Keratinocyte (primary cell): ENCODE results near the gene EVI5. TPM values are rescaled to one million over a fixed set of nuclear protein-coding genes. Genes with fewer than 3 reads are reported as not detected.

Experiments
- DNase-seq: peaks from one replicate; pipeline ENCODE4 v3.0.0-alpha.2; 2011; ENCODE audit warnings: low read depth, missing footprints, low spot score
- FAIRE-seq: peaks from 2 replicates; lab custom pipeline; 2011; peaks lifted over from hg19 to GRCh38; lab: Jason Lieb, UNC
- H2AFZ ChIP-seq: 2 replicates; pipeline ENCODE4 v1.6.0; 2012; ENCODE audit warnings: low read length, control low read depth, inconsistent platforms; ENCODE audit not compliant: control insufficient read depth
- H3K27ac ChIP-seq: 2 replicates; pipeline ENCODE4 v1.5.1; 2011; ENCODE audit warnings: low read length; ENCODE audit not compliant: control insufficient read depth, insufficient read depth
- H3K27me3 ChIP-seq: 3 replicates; pipeline ENCODE4 v1.6.0; 2011; ENCODE audit warnings: low read length; ENCODE audit not compliant: control insufficient read depth, insufficient read depth; ENCODE audit errors: extremely low read depth
- H3K36me3 ChIP-seq, 2 experiments: 2 replicates in 1 of 2; 3 replicates in 1 of 2; pipeline ENCODE4 v1.5.1; 2011; ENCODE audit warnings: low read length in 2 of 2, mild to moderate bottlenecking in 1 of 2; ENCODE audit not compliant: control insufficient read depth in 2 of 2, insufficient read depth in 2 of 2; ENCODE audit errors: extremely low read depth in 1 of 2
- H3K4me1 ChIP-seq: 3 replicates; pipeline ENCODE4 v1.5.1; 2011; ENCODE audit warnings: low read length; ENCODE audit not compliant: control insufficient read depth, insufficient read depth; ENCODE audit errors: extremely low read depth
- H3K4me2 ChIP-seq: 3 replicates; pipeline ENCODE4 v1.6.0; 2011; ENCODE audit warnings: low read depth, low read length; ENCODE audit not compliant: control insufficient read depth, insufficient read depth; ENCODE audit errors: extremely low read depth
- H3K4me3 ChIP-seq, 3 experiments: fragments of 200-600 bp in 1 of 3; sonication (generic) in 1 of 3; 2 replicates in 2 of 3; 3 replicates in 1 of 3; pipeline ENCODE4 v1.5.1; 2011 to 2016; ENCODE audit warnings: low read length in 3 of 3, mild to moderate bottlenecking in 3 of 3, control low read depth in 2 of 3, inconsistent platforms in 1 of 3, low read depth in 1 of 3, mixed read lengths in 1 of 3, mixed run types in 1 of 3, moderate library complexity in 1 of 3; ENCODE audit not compliant: control insufficient read depth in 2 of 3, insufficient read depth in 2 of 3; ENCODE audit errors: extremely low read depth in 1 of 3
- H3K79me2 ChIP-seq: 2 replicates; pipeline ENCODE4 v1.6.0; 2012; ENCODE audit warnings: low read length; ENCODE audit not compliant: control insufficient read depth, insufficient read depth
- H3K9ac ChIP-seq: 3 replicates; pipeline ENCODE4 v1.6.0; 2011; ENCODE audit warnings: low read length; ENCODE audit not compliant: control insufficient read depth, insufficient read depth; ENCODE audit errors: extremely low read depth
- H3K9me1 ChIP-seq: 3 replicates; pipeline ENCODE4 v1.6.0; 2011; ENCODE audit warnings: low read length; ENCODE audit not compliant: control insufficient read depth, insufficient read depth; ENCODE audit errors: extremely low read depth
- H3K9me3 ChIP-seq: 2 replicates; pipeline ENCODE4 v1.5.1; 2012; ENCODE audit warnings: low read depth, low read length; ENCODE audit not compliant: control insufficient read depth
- H4K20me1 ChIP-seq: 3 replicates; pipeline ENCODE4 v1.6.0; 2011; ENCODE audit warnings: low read length; ENCODE audit not compliant: control insufficient read depth, insufficient read depth; ENCODE audit errors: extremely low read depth
- CTCF ChIP-seq, 3 experiments: IDR thresholded peaks in 1 of 3; conservative IDR thresholded peaks in 1 of 3; optimal IDR thresholded peaks in 1 of 3; 2 replicates in 2 of 3; 3 replicates in 1 of 3; pipeline versions ENCODE3 to v1.5.1; 2011; ENCODE audit warnings: low read length in 3 of 3, mild to moderate bottlenecking in 3 of 3, moderate library complexity in 2 of 3, control low read depth in 1 of 3, inconsistent platforms in 1 of 3; ENCODE audit not compliant: insufficient read depth in 2 of 3; ENCODE audit errors: extremely low read depth in 1 of 3
- EZH2 ChIP-seq: IDR thresholded peaks from one replicate; pipeline ENCODE4 v1.6.1; 2012; ENCODE audit warnings: inconsistent platforms, mild to moderate bottlenecking, low read length, moderate library complexity
- dilution Hi-C: fragments of 300-500 bp; cut with MboI; formaldehyde crosslinking; loops from one replicate; pipeline ENCODE4 v1.7.0; 2020; ENCODE audit warnings: low sequenced_read_pairs; ENCODE audit not compliant: extremely low pct_ligation_motif_present
- polyA plus RNA-seq, 5 experiments: library from polyadenylated mRNA; depleted of rRNA in 3 of 5; stranded (reverse) in 3 of 5; stranded (forward) in 1 of 5; unstranded in 1 of 5; fragments of >200 nt; gene quantifications; 1 replicate in 1 of 5; 2 replicates in 3 of 5; 3 replicates in 1 of 5; pipeline versions ENCODE4 v1.2.1 to v1.2.3, GENCODE V29; 2011 to 2012; ENCODE audit warnings: missing spikeins in 2 of 5, low read depth in 1 of 5, low replicate concordance in 1 of 5

The EVI5 gene
- polyA plus RNA-seq, 1 donor (not counting 4 experiments of a cell fraction or from before 2014, with no cell fraction given) = 23.2 TPM

GRCh38 chr1:92657701-92658100, 127.2 kb downstream of the EVI5 start:
- Histone ChIP-seq H4K20me1 (no peaks in the 10 kb centered on the region), H3K4me3 (no peak overlapping the region), H3K9me3 (peaks cover 6% of the 10 kb centered on the region), H2AFZ (no peak overlapping the region), H3K79me2 (peaks cover 3% of the 10 kb centered on the region), H3K27ac (no peak overlapping the region), H3K4me1 (peaks cover 6% of the 10 kb centered on the region), H3K27me3 (no peaks in the 10 kb centered on the region), H3K9ac (no peak overlapping the region), H3K36me3 (peaks cover 4 to 7% of the 10 kb centered on the region in 2 experiments), H3K4me2 (no peak overlapping the region), H3K9me1 (no peaks in the 10 kb centered on the region)
- DNase-seq (no peak), FAIRE-seq (no peak)
- TF ChIP-seq EZH2 (no peak), CTCF (optimal IDR thresholded peaks at IDR 0.05 in 1 of 3, IDR thresholded peaks at IDR 0.05 in 1 of 3, conservative IDR thresholded peaks at IDR 0.05 in 1 of 3; ENCODE audit: extremely low read depth in 1 of 3, insufficient read depth in 2 of 3, low read length in 3 of 3) (no peak)
- dilution Hi-C loops = no loop called here

- peaks cover 1 to 7% of the 10 kb centered on the region in 2 experiments for H3K36me3 ChIP-seq
- H4K20me1 ChIP-seq = no peaks in the 10 kb centered on the region
- FAIRE-seq (no peak), DNase-seq (no peak)
- no peak for TF ChIP-seq EZH2
- no peak for TF ChIP-seq CTCF (optimal IDR thresholded peaks at IDR 0.05 in 1 of 3, IDR thresholded peaks at IDR 0.05 in 1 of 3, conservative IDR thresholded peaks at IDR 0.05 in 1 of 3; ENCODE audit: extremely low read depth in 1 of 3, insufficient read depth in 2 of 3, low read length in 3 of 3)
- H3K27me3 ChIP-seq = no peaks in the 10 kb centered on the region
- H3K9me1 ChIP-seq = no peaks in the 10 kb centered on the region
- H3K4me1 ChIP-seq = peaks cover 6% of the 10 kb centered on the region
- no peak overlapping the region for H3K4me3 ChIP-seq
- peaks cover 3% of the 10 kb centered on the region for H3K79me2 ChIP-seq
- dilution Hi-C loops = no loop called here
- H3K9me3 ChIP-seq = peaks cover 6% of the 10 kb centered on the region
- no peak overlapping the region for H2AFZ ChIP-seq
- no peak overlapping the region for H3K9ac ChIP-seq
- no peak overlapping the region for H3K27ac ChIP-seq
- no peak overlapping the region for H3K4me2 ChIP-seq
These were observed 129.6 kb downstream of the EVI5 start for GRCh38 chr1:92655197-92655801.
